Measurements from ENCODE around the gene MYO1D. TPM values are rescaled to one million over a fixed set of nuclear protein-coding genes. Genes with fewer than 3 reads are reported as not detected.

The MYO1D gene
- total and polyA plus RNA-seq, 9 donors = 20.9 to 62.2 (median 53.8) TPM

DNA sequence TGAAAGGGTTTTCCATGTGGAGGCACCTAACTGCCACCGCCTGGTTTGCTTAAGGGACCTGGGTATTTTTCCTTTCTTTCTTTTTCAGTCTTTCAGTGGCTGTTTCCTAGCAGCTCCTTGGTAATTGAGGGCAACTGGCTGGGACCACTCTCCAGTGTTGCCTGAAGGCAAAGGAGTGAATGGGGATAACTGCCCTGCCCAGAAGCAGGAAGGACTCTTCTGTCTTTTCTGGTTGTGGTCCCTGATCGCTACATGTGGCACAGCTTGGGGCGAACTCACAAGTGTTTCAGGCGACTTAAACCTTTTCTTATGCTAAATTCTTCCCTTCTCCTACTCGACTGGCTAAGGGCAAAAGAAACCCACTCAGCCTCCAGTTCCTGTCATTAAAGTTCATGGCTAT is 40.9 kb upstream of the MYO1D start:
- intact Hi-C loops (cut with DNase I) = no loop called here
- TF ChIP-seq, protein P1, sequence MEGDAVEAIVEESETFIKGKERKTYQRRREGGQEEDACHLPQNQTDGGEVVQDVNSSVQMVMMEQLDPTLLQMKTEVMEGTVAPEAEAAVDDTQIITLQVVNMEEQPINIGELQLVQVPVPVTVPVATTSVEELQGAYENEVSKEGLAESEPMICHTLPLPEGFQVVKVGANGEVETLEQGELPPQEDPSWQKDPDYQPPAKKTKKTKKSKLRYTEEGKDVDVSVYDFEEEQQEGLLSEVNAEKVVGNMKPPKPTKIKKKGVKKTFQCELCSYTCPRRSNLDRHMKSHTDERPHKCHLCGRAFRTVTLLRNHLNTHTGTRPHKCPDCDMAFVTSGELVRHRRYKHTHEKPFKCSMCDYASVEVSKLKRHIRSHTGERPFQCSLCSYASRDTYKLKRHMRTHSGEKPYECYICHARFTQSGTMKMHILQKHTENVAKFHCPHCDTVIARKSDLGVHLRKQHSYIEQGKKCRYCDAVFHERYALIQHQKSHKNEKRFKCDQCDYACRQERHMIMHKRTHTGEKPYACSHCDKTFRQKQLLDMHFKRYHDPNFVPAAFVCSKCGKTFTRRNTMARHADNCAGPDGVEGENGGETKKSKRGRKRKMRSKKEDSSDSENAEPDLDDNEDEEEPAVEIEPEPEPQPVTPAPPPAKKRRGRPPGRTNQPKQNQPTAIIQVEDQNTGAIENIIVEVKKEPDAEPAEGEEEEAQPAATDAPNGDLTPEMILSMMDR (IDR thresholded peaks at IDR 0.05) = no peak
- TF ChIP-seq EP300 (IDR thresholded peaks at IDR 0.05) = no peak
- no peak for TF ChIP-seq POLR2A (IDR thresholded peaks at IDR 0.05)
- H3K27me3 ChIP-seq = no peaks in the 10 kb centered on the region
- no peaks in the 10 kb centered on the region for H3K9me3 ChIP-seq
- H3K36me3 ChIP-seq = no peaks in the 10 kb centered on the region
- no peak overlapping the region for H3K4me3 ChIP-seq
- no peak for DNase-seq
- no peak overlapping the region for H3K27ac ChIP-seq
- 84 to 86% (median 85%) methylated on average over 5 of the region's 5 CpGs for WGBS, 3 donors
- H3K4me1 ChIP-seq (ENCODE audit: insufficient read depth) = no peaks in the 10 kb centered on the region

DNA sequence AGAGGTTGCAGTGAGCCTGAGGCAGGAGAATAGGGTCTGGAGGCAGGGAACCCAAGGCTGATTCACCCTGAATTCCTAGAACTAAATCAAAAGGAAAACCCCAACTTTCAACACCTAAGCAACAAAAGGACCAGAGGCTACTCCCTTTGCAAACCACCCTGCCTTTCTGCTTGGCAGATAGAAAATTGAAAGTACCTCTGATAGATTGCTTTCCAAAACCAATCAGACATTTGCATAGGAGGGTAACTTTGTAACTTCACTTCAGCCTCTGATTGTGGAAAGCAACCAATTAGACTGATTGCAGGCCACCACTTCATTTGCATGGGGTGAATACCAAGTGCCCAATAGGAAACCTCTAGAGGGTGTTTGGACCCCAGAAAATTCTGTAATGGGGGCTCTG is 40.2 kb upstream of the MYO1D start:
- no peaks in the 10 kb centered on the region for H3K9me3 ChIP-seq
- H3K4me3 ChIP-seq = no peak overlapping the region
- no peak for TF ChIP-seq POLR2A (IDR thresholded peaks at IDR 0.05)
- TF ChIP-seq EP300 (IDR thresholded peaks at IDR 0.05) = no peak
- TF ChIP-seq, protein P1 (IDR thresholded peaks at IDR 0.05) = no peak
- no peak overlapping the region for H3K27ac ChIP-seq
- intact Hi-C loops (cut with DNase I) = no loop called here
- no peaks in the 10 kb centered on the region for H3K27me3 ChIP-seq
- no peaks in the 10 kb centered on the region for H3K4me1 ChIP-seq (ENCODE audit: insufficient read depth)
- H3K36me3 ChIP-seq = no peaks in the 10 kb centered on the region
- no peak for DNase-seq

DNA sequence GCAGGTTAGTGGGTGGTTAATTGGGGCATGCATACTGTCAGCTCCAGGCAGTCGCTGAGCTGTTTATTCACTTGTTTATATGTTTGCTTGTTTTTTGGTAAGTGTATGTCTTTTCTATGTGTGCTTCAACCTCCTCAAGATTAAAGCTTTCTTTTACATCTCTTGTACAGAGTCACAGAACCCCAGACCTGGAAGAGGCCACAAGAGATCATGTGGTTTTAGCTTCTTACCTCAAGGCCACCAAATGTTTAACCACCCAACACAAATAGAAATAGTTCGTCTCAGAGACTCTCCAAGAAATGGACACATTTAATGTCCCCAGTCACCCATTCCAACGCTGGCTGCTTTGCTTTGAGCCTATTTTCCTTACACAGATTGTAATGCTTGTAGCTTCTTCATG is 39.2 kb upstream of the MYO1D start:
- WGBS, 3 donors = 60 to 81% (median 78%) methylated on average over 3 of the region's 3 CpGs
- no peak overlapping the region for H3K4me3 ChIP-seq
- no peak overlapping the region for H3K27ac ChIP-seq
- H3K4me1 ChIP-seq (ENCODE audit: insufficient read depth) = no peaks in the 10 kb centered on the region
- H3K27me3 ChIP-seq = no peaks in the 10 kb centered on the region
- DNase-seq = no peak
- TF ChIP-seq EP300 (IDR thresholded peaks at IDR 0.05) (no peak), POLR2A (IDR thresholded peaks at IDR 0.05) (no peak)
- TF ChIP-seq, protein P1 (IDR thresholded peaks at IDR 0.05) = no peak
- intact Hi-C loops (cut with DNase I) = no loop called here
- no peaks in the 10 kb centered on the region for H3K36me3 ChIP-seq
- H3K9me3 ChIP-seq = no peaks in the 10 kb centered on the region

DNA sequence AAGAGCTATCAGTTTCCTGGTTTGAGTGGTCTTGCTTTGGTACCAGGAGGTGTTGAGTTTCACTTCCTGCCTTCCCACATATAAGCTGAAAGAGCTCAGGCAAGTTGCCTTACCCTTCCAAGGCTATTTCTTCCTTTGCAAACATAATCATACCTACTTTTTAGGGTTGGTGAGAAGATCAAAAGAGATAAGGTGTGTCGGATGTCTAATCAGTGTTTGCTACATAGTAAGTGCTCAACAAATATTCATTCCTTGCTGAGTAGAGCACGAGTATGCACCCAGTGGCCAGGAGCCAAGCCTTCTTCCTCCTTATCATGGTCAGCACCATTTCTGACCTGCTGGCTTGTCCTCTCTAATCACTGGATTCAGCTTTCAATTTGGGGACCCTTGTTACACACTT is 38.3 kb upstream of the MYO1D start:
- H3K4me1 ChIP-seq (ENCODE audit: insufficient read depth) = no peaks in the 10 kb centered on the region
- no peaks in the 10 kb centered on the region for H3K36me3 ChIP-seq
- H3K9me3 ChIP-seq = no peaks in the 10 kb centered on the region
- WGBS, 3 donors = 51 to 63% (median 56%) methylated on average over 2 of the region's 2 CpGs
- intact Hi-C loops (cut with DNase I) = no loop called here
- no peak overlapping the region for H3K27ac ChIP-seq
- no peak for DNase-seq
- no peaks in the 10 kb centered on the region for H3K27me3 ChIP-seq
- no peak overlapping the region for H3K4me3 ChIP-seq
- TF ChIP-seq POLR2A (IDR thresholded peaks at IDR 0.05) (no peak), EP300 (IDR thresholded peaks at IDR 0.05) (no peak)
- TF ChIP-seq, protein P1 (IDR thresholded peaks at IDR 0.05) = no peak

DNA sequence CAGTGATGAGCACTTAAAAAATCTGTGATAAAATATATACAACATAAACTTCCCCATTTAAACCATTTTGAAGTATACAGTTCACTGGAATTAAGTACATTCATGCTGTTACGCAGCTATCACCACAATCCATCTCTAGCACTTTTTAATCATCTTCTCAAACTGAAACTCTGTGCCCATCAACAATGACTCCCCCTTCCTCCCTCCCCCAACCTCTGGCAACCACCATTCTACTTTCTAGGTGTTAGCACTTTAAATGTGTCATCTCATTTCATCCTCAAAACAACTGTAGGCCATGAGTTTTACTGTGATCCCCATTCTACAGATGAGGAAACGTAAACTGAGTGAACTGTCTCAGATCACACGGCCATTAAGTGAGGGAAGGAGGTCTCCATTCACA is 37.3 kb upstream of the MYO1D start:
- Histone ChIP-seq H3K9me3 (no peaks in the 10 kb centered on the region), H3K4me1 (ENCODE audit: insufficient read depth) (no peaks in the 10 kb centered on the region), H3K4me3 (no peak overlapping the region), H3K27ac (no peak overlapping the region), H3K27me3 (no peaks in the 10 kb centered on the region), H3K36me3 (no peaks in the 10 kb centered on the region)
- TF ChIP-seq POLR2A (IDR thresholded peaks at IDR 0.05) = no peak
- TF ChIP-seq, protein P1 (IDR thresholded peaks at IDR 0.05) = no peak
- TF ChIP-seq EP300 (IDR thresholded peaks at IDR 0.05) = no peak
- WGBS, 3 donors = 91 to 95% (median 94%) methylated on average over 3 of the region's 3 CpGs
- DNase-seq = no peak
- intact Hi-C loops (cut with DNase I) = no loop called here
